Endodermal cell (in vitro differentiated cells): ENCODE measurements around the gene TSHZ2. TPM values are rescaled to one million over a fixed set of nuclear protein-coding genes. Genes with fewer than 3 reads are reported as not detected.

Experiments
- DNase-seq: peaks from one replicate; pipeline ENCODE4 v3.0.0-alpha.2; 2017
- H3K27ac ChIP-seq: 2 replicates; pipeline ENCODE4 v1.5.1; 2013; ENCODE audit warnings: mild to moderate bottlenecking, low read depth, low read length, moderate library complexity
- H3K27me3 ChIP-seq: 2 replicates; pipeline ENCODE4 v1.6.1; 2013; ENCODE audit warnings: mild to moderate bottlenecking, low read length, moderate library complexity; ENCODE audit not compliant: insufficient read depth, control insufficient read depth, poor library complexity, severe bottlenecking
- H3K36me3 ChIP-seq: 2 replicates; pipeline ENCODE4 v1.7.0; 2013; ENCODE audit warnings: mild to moderate bottlenecking, low read length, moderate library complexity; ENCODE audit not compliant: control insufficient read depth, insufficient read depth
- H3K4me1 ChIP-seq: one replicate; pipeline ENCODE4 v1.7.0; 2013; ENCODE audit warnings: low read length; ENCODE audit not compliant: control insufficient read depth, insufficient read depth
- H3K4me3 ChIP-seq: 2 replicates; pipeline ENCODE4 v1.5.1; 2013; ENCODE audit warnings: mild to moderate bottlenecking, low read length, moderate library complexity
- H3K9ac ChIP-seq: 2 replicates; pipeline ENCODE4 v1.6.1; 2013; ENCODE audit warnings: mild to moderate bottlenecking, low read length, moderate library complexity; ENCODE audit not compliant: poor library complexity, severe bottlenecking; ENCODE audit errors: extremely low read depth
- H3K9me3 ChIP-seq: 2 replicates; pipeline ENCODE4 v1.6.1; 2013; ENCODE audit warnings: mild to moderate bottlenecking, low read length, moderate library complexity; ENCODE audit not compliant: control insufficient read depth
- H3K27ac Mint-ChIP-seq: 2 replicates; pipeline ENCODE4 v1.8.0; 2020; ENCODE audit warnings: mixed read lengths
- H3K27me3 Mint-ChIP-seq: 2 replicates; pipeline ENCODE4 v1.8.0; 2021; ENCODE audit warnings: mild to moderate bottlenecking, mixed read lengths; ENCODE audit not compliant: insufficient read depth
- H3K36me3 Mint-ChIP-seq: 2 replicates; pipeline ENCODE4 v1.8.0; 2020; ENCODE audit warnings: low read depth, mixed read lengths
- H3K4me1 Mint-ChIP-seq: 2 replicates; pipeline ENCODE4 v1.8.0; 2020; ENCODE audit warnings: mixed read lengths
- H3K4me3 Mint-ChIP-seq: 2 replicates; pipeline ENCODE4 v1.8.0; 2020; ENCODE audit warnings: mild to moderate bottlenecking, moderate library complexity, mixed read lengths
- H3K9me3 Mint-ChIP-seq: 2 replicates; pipeline ENCODE4 v1.8.0; 2020; ENCODE audit warnings: mild to moderate bottlenecking, mixed read lengths
- WGBS, 2 experiments: methylation state at CpG; one replicate each; pipeline versions ENCODE4 v1.1.5 to v1.1.7; 2013; ENCODE audit warnings: missing lambda C conversion rate in 2 of 2, mixed read lengths in 1 of 2; ENCODE audit not compliant: insufficient coverage in 1 of 2, insufficient read length in 1 of 2; 5-methylcytosine and 5-hydroxymethylcytosine counted together
- total RNA-seq, 2 donors: library from RNA; stranded (reverse); fragmentation: NEBNext Ultra II Directional in 1 of 2; extraction: Animal tissue kit (Norgen Biotek cat#: 25700) in 1 of 2; gene quantifications; 2 replicates in 1 of 2; 3 replicates in 1 of 2; pipeline ENCODE4 v1.2.1, GENCODE V29; 2021
- TF ChIP-seq, protein P1 (sequence below): fragments of 200-600 bp; sonication (generic); conservative IDR thresholded peaks from 2 replicates; pipeline ENCODE4 v1.5.0; 2021; ENCODE audit warnings: antibody characterized with exemption, mild to moderate bottlenecking

TSHZ2 gene
- total RNA-seq, 2 donors from 2014 or later = 0.07 to 0.31 TPM

DNA sequence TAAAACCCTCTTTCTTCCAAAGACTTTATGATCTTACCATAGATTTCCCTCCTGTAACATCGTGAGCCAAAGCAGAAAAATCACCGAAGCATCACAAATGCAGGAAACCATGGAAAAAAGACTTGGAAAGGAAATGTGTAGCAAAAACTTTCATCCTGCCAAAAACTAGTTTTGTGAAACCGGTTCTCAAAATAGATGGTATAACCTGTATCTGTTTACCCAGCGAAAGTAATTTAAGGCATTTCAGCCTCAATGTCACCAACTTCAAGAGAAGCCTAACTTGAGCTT lies 407.6 kb downstream of the TSHZ2 start:
- no peak overlapping the region for H3K4me3 Mint-ChIP-seq
- no peaks in the 10 kb centered on the region for H3K9me3 Mint-ChIP-seq
- TF ChIP-seq, protein P1, sequence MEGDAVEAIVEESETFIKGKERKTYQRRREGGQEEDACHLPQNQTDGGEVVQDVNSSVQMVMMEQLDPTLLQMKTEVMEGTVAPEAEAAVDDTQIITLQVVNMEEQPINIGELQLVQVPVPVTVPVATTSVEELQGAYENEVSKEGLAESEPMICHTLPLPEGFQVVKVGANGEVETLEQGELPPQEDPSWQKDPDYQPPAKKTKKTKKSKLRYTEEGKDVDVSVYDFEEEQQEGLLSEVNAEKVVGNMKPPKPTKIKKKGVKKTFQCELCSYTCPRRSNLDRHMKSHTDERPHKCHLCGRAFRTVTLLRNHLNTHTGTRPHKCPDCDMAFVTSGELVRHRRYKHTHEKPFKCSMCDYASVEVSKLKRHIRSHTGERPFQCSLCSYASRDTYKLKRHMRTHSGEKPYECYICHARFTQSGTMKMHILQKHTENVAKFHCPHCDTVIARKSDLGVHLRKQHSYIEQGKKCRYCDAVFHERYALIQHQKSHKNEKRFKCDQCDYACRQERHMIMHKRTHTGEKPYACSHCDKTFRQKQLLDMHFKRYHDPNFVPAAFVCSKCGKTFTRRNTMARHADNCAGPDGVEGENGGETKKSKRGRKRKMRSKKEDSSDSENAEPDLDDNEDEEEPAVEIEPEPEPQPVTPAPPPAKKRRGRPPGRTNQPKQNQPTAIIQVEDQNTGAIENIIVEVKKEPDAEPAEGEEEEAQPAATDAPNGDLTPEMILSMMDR = no peak
- H3K9ac ChIP-seq = no peak overlapping the region
- no peaks in the 10 kb centered on the region for H3K4me1 ChIP-seq
- no peak overlapping the region for H3K27ac ChIP-seq
- H3K36me3 Mint-ChIP-seq = no peaks in the 10 kb centered on the region
- DNase-seq = no peak
- H3K4me1 Mint-ChIP-seq = no peaks in the 10 kb centered on the region
- H3K27ac Mint-ChIP-seq = no peak overlapping the region
- 96 to 100% methylated on average over 4 of the region's 4 CpGs for WGBS, 2 experiments
- no peaks in the 10 kb centered on the region for H3K27me3 ChIP-seq
- H3K9me3 ChIP-seq = no peaks in the 10 kb centered on the region
- H3K36me3 ChIP-seq = no peaks in the 10 kb centered on the region
- no peaks in the 10 kb centered on the region for H3K27me3 Mint-ChIP-seq
- H3K4me3 ChIP-seq = no peak overlapping the region

DNA sequence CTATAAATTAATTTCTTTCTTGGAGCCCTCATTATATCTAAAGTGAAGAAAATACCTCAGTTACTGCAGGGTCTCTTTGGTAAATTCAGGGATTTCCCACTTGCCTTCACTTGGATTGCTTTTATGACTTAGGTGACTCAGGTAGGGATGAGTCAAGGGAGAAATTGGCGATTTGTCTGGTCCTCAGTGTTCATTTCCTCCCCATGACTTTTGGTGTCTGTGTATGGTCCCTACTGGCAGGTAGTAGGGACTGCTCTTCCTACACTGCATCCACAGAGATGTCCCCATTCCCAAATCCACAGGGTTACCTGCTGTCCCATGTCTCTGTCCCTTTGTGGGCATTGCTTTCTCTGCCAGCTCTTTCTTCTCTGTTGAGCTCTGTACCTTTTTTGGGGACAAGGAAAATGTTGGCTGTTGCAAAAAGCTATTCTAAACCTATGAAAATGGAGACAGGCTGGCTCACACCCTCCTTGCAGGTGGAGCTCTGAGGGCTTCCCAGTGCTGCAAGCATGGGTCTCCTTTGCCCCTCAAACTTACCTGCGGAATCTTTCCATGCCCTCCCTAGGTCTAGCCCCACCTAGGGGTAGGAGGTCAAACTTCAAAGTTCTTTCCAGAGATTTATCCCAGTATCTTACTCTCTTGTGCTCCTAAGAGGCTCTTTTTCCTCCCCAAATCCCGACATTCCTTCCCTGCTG lies 409.6 kb downstream of the TSHZ2 start:
- H3K4me1 Mint-ChIP-seq = peaks cover 5% of the 10 kb centered on the region
- Histone ChIP-seq H3K9me3 (no peaks in the 10 kb centered on the region), H3K27ac (no peak overlapping the region), H3K4me1 (no peaks in the 10 kb centered on the region), H3K4me3 (no peak overlapping the region), H3K9ac (no peak overlapping the region), H3K27me3 (no peaks in the 10 kb centered on the region), H3K36me3 (no peaks in the 10 kb centered on the region)
- no peaks in the 10 kb centered on the region for H3K27me3 Mint-ChIP-seq
- 71 to 88% methylated on average over 1 to 3 of the region's 3 CpGs for WGBS, 2 experiments
- H3K4me3 Mint-ChIP-seq = no peak overlapping the region
- TF ChIP-seq, protein P1 = peak; percentile 26
- no peak for DNase-seq
- H3K9me3 Mint-ChIP-seq = no peaks in the 10 kb centered on the region
- H3K36me3 Mint-ChIP-seq = no peaks in the 10 kb centered on the region
- H3K27ac Mint-ChIP-seq = no peak overlapping the region

DNA sequence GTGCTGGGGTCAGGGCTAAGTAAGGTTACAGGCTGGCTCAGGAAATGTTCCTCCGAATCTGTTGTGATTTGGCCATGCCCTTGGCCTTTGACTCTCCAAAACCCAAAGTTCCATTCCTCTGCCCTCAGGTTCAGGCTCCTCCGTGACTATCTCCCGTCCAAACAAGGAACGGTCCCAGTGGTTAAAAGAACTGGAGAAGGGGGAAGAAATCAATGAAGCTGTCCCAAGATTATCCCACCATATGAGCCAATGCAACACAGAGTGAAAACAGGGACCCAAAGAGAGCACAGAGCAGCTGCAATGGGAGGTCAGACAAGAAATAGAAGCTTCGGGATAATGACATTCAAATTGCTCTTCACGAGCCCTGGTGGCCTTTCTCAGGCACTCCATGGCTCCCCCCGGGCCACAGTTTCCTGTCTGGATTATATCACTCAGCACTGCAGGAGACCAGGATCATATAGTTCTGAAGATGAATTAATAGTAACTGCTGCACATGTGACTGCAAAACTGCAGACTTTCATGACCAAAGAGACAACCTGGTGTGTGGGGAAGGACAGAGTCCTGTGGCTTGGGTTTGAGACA lies 410.2 kb downstream of the TSHZ2 start:
- H3K27ac ChIP-seq = no peak overlapping the region
- TF ChIP-seq, protein P1 = no peak
- H3K4me3 Mint-ChIP-seq = no peak overlapping the region
- H3K27me3 ChIP-seq = no peaks in the 10 kb centered on the region
- no peak overlapping the region for H3K9ac ChIP-seq
- no peak overlapping the region for H3K27ac Mint-ChIP-seq
- DNase-seq = no peak
- no peaks in the 10 kb centered on the region for H3K27me3 Mint-ChIP-seq
- no peaks in the 10 kb centered on the region for H3K4me1 ChIP-seq
- WGBS, 2 experiments = 92 to 93% methylated on average over 5 to 7 of the region's 7 CpGs
- peaks cover 5% of the 10 kb centered on the region for H3K4me1 Mint-ChIP-seq
- no peaks in the 10 kb centered on the region for H3K36me3 Mint-ChIP-seq
- H3K9me3 Mint-ChIP-seq = no peaks in the 10 kb centered on the region
- H3K36me3 ChIP-seq = no peaks in the 10 kb centered on the region
- H3K4me3 ChIP-seq = no peak overlapping the region
- no peaks in the 10 kb centered on the region for H3K9me3 ChIP-seq
